ENCODE data around the gene IGFBP7.
A peak's percentile ranks its signal among the peaks of the same experiment; 100 is the strongest.

The IGFBP7 gene

DNA sequence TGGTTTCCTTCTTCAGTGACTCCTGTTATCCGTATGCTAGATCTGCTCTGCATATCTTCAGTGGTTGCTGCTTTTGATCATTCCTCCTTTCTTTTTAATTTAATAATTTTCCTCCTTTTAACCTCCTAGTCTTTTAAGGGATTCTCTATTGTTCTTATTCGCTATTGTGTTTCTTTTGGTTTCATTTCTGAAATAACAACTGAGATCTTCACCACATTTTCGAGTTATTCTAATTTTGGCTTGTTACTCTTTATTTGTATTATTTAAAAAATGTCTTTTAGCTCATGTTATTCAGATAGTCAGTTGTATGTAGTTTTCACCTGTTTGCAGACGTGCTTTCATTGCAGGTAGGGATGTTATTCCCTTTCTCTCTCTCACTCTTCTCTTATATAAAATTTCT lies 24.9 kb downstream of the IGFBP7 start:
- no peak for DNase-seq (ENCODE audit: low read depth, low spot score)
- POLR2A ChIA-PET = no interaction called here
- no peak overlapping the region for H3K4me3 ChIP-seq (ENCODE audit: low read depth, low read length)
- CTCF ChIA-PET = no interaction called here
- TF ChIP-seq, protein P1, sequence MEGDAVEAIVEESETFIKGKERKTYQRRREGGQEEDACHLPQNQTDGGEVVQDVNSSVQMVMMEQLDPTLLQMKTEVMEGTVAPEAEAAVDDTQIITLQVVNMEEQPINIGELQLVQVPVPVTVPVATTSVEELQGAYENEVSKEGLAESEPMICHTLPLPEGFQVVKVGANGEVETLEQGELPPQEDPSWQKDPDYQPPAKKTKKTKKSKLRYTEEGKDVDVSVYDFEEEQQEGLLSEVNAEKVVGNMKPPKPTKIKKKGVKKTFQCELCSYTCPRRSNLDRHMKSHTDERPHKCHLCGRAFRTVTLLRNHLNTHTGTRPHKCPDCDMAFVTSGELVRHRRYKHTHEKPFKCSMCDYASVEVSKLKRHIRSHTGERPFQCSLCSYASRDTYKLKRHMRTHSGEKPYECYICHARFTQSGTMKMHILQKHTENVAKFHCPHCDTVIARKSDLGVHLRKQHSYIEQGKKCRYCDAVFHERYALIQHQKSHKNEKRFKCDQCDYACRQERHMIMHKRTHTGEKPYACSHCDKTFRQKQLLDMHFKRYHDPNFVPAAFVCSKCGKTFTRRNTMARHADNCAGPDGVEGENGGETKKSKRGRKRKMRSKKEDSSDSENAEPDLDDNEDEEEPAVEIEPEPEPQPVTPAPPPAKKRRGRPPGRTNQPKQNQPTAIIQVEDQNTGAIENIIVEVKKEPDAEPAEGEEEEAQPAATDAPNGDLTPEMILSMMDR (IDR thresholded peaks at IDR 0.05; ENCODE audit: insufficient read depth, low read length, missing control alignments) = no peak

GRCh38 chr4:57084360-57084759 lies 25.8 kb downstream of the IGFBP7 start:
- DNase-seq (ENCODE audit: low read depth, low spot score) = no peak
- H3K4me3 ChIP-seq (ENCODE audit: low read depth, low read length) = no peak overlapping the region
- CTCF ChIA-PET = no interaction called here
- TF ChIP-seq, protein P1 (IDR thresholded peaks at IDR 0.05; ENCODE audit: insufficient read depth, low read length, missing control alignments) = no peak
- POLR2A ChIA-PET = no interaction called here

DNA sequence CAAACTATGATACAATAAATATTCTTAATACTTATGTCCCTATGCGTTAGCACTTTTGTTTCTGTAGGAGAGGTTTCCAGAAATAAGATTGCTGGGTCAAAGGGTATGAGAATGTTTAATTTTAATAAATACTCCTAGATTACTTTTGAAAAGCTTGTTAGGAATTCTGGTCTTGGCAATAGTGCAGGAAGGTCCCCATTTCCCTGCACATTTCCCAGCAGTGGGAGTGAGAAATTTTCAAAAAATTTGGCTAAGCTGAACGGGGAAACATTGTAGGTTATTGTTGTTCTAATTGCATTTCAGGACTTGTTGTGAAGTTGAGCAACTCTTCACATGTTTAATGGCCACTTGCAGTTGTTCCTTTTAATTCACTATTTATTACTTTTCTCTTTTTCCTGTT lies 27.1 kb downstream of the IGFBP7 start:
- TF ChIP-seq, protein P1 (IDR thresholded peaks at IDR 0.05; ENCODE audit: insufficient read depth, low read length, missing control alignments) = no peak
- POLR2A ChIA-PET = interaction anchor here (0.6 to 1.0 kb wide), 2 partner anchors 17 to 27 kb away, joined by 3 to 4 read pairs; partner anchors contain the start of gene IGFBP7
- DNase-seq (ENCODE audit: low read depth, low spot score) = no peak
- no peak overlapping the region for H3K4me3 ChIP-seq (ENCODE audit: low read depth, low read length)
- CTCF ChIA-PET = interaction anchor here (1.1 to 3.3 kb wide), 2 partner anchors 12 to 81 kb away, joined by 3 to 23 read pairs; no protein-coding TSS in a partner anchor

- DNase-seq (ENCODE audit: low read depth, low spot score) = no peak
- no peak overlapping the region for H3K4me3 ChIP-seq (ENCODE audit: low read depth, low read length)
- ChIA-PET CTCF (interaction anchor here (1.1 to 3.3 kb wide), 6 partner anchors 13 to 82 kb away, joined by 3 to 23 read pairs (median 4); no protein-coding TSS in a partner anchor), POLR2A (interaction anchor here (0.9 to 2.0 kb wide), 15 partner anchors 9 to 104 kb away, joined by 3 to 30 read pairs (median 6); partner anchors contain the start of genes IGFBP7 and NOA1)
- TF ChIP-seq, protein P1 (IDR thresholded peaks at IDR 0.05; ENCODE audit: insufficient read depth, low read length, missing control alignments) = no peak
Observed at GRCh38 chr4:57081651-57082621, 28.2 kb downstream of the IGFBP7 start.

DNA sequence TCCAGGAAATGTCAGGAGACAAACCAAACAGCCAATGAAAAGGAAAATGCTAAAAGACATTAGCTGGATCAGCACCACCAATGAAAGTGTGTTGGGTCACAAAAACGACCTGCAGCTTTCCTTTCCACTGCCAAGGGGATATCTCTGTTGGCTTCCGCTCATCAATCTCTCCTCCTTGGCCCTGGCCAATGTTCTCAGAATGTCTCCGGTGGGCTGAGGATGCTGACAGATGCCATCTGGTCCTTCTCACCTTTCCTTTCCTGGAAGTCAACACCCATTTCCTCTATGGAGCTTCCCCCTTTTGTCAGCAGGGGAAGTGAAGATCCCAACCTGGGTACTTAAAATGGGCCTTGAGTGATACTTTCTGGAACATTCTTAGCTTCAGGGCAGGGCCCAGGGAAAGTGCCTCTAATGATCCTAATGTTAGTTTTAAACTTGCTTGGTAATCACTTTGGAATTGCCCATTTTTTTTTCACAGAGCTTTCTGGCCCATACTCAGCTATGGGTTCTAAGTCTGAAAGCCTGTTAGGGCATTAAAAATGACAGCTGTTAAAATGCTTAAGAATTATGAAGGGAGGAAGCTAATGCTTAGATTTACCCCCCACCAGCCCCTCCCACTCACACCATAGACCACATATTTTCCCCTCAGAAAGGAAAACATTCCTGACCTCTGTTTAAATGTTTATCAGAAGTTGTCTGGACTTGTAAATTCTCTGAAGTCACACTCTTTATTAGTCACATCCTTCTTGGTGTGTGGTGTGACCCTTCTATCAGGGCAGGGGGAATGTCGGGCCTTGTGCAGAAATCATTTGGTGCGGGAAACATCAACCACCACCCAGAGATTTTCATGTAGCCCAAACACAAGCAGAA lies 29.2 kb downstream of the IGFBP7 start:
- TF ChIP-seq, protein P1 (IDR thresholded peaks at IDR 0.05; ENCODE audit: insufficient read depth, low read length, missing control alignments) = no peak
- no peak overlapping the region for H3K4me3 ChIP-seq (ENCODE audit: low read depth, low read length)
- DNase-seq (ENCODE audit: low read depth, low spot score) = peak; percentile 99
- ChIA-PET CTCF (interaction anchor here (1.1 to 3.3 kb wide), 6 partner anchors 16 to 83 kb away, joined by 3 to 23 read pairs (median 4); no protein-coding TSS in a partner anchor), POLR2A (interaction anchor here (0.8 to 2.0 kb wide), 19 partner anchors 9 to 103 kb away, joined by 3 to 30 read pairs (median 5); partner anchors contain the start of genes IGFBP7 and NOA1)

Measured in AG04449 (cell line).